Neural crest cell (in vitro differentiated cells): Measurements from ENCODE around the gene ZNF532. TPM values are rescaled to one million over a fixed set of nuclear protein-coding genes. Genes with fewer than 3 reads are reported as not detected.
"Not testable (repeated sequence)": the region's sequence is repeated elsewhere in the genome, so short reads cannot be mapped to it uniquely, and the experiment has no call there.

ENCODE experiments used
- DNase-seq: peaks from one replicate; pipeline ENCODE4 v3.0.0; 2021; ENCODE audit warnings: low read depth, mixed read lengths, low spot score
- H3K27ac Mint-ChIP-seq: one replicate; pipeline ENCODE4 v1.8.0; 2021; ENCODE audit warnings: mild to moderate bottlenecking, mixed read lengths; ENCODE audit not compliant: unreplicated experiment
- H3K27me3 Mint-ChIP-seq: 2 replicates; pipeline ENCODE4 v1.8.0; 2021; ENCODE audit warnings: low read depth, mild to moderate bottlenecking, mixed read lengths
- H3K36me3 Mint-ChIP-seq: 2 replicates; pipeline ENCODE4 v1.8.0; 2021; ENCODE audit warnings: low read depth, mild to moderate bottlenecking, mixed read lengths
- H3K4me1 Mint-ChIP-seq: 2 replicates; pipeline ENCODE4 v1.8.0; 2021; ENCODE audit warnings: mixed read lengths
- H3K4me3 Mint-ChIP-seq: one replicate; pipeline ENCODE4 v1.8.0; 2021; ENCODE audit warnings: mild to moderate bottlenecking, mixed read lengths
- H3K9me3 Mint-ChIP-seq: 2 replicates; pipeline ENCODE4 v1.8.0; 2021; ENCODE audit warnings: mixed read lengths
- total RNA-seq: library from RNA; stranded (reverse); gene quantifications from 2 replicates; pipeline ENCODE4 v1.2.1, GENCODE V29; 2021
- TF ChIP-seq, protein P1 (sequence below): fragments of 200-600 bp; sonication (generic); conservative IDR thresholded peaks from 2 replicates; pipeline ENCODE4 v1.5.0; 2021; ENCODE audit warnings: antibody characterized with exemption, mild to moderate bottlenecking

The ZNF532 gene
- total RNA-seq, 1 donor from 2014 or later = 171 TPM

DNA sequence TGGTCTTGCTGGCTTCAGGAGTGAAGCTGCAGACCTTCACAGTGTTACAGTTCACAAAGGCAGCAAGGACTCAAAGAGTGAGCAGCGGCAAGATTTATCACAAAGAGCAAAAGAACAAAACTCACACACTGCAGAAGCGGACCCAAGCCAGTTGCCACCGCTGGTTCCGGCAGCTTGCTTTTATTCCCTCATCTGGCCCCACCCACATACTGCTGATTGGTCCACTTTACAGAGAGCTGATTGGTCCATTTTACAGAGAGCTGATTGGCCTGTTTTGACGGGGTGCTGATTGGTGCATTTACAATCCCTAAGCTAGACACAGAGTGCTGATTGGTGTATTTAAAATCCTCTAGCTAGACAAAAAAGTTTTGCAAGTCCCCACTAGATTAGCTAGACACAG lies 37.2 kb upstream of the ZNF532 start:
- peaks cover 25% of the 10 kb centered on the region for H3K4me1 Mint-ChIP-seq
- TF ChIP-seq, protein P1, sequence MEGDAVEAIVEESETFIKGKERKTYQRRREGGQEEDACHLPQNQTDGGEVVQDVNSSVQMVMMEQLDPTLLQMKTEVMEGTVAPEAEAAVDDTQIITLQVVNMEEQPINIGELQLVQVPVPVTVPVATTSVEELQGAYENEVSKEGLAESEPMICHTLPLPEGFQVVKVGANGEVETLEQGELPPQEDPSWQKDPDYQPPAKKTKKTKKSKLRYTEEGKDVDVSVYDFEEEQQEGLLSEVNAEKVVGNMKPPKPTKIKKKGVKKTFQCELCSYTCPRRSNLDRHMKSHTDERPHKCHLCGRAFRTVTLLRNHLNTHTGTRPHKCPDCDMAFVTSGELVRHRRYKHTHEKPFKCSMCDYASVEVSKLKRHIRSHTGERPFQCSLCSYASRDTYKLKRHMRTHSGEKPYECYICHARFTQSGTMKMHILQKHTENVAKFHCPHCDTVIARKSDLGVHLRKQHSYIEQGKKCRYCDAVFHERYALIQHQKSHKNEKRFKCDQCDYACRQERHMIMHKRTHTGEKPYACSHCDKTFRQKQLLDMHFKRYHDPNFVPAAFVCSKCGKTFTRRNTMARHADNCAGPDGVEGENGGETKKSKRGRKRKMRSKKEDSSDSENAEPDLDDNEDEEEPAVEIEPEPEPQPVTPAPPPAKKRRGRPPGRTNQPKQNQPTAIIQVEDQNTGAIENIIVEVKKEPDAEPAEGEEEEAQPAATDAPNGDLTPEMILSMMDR = no peak
- H3K27ac Mint-ChIP-seq = no peak overlapping the region
- no peak for DNase-seq
- no peak overlapping the region for H3K4me3 Mint-ChIP-seq
- H3K9me3 Mint-ChIP-seq = peaks cover 2% of the 10 kb centered on the region
- H3K36me3 Mint-ChIP-seq = peaks cover 3% of the 10 kb centered on the region
- H3K27me3 Mint-ChIP-seq = no peaks in the 10 kb centered on the region

DNA sequence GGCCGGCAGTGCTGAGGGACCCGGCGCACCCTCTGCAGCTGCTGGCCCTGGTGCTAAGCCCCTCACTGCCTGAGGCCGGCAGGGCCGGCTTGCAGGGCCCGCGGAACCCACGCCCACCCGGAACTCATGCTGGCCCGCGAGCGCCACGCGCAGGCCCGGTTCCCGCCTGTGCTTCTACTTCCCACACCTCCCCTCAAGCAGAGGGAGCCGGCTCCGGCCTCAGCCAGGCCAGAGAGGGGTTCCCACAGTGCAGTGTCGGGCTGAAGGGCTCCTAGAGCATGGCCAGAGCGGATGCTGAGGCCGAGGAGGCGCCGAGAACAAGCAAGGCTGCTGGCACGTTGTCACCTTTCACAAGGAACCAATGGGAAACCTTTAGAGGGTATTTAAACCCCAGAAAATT lies 36.8 kb upstream of the ZNF532 start:
- peaks cover 3% of the 10 kb centered on the region for H3K36me3 Mint-ChIP-seq
- H3K27ac Mint-ChIP-seq = no peak overlapping the region
- H3K4me1 Mint-ChIP-seq = peaks cover 21% of the 10 kb centered on the region
- H3K27me3 Mint-ChIP-seq = no peaks in the 10 kb centered on the region
- H3K4me3 Mint-ChIP-seq = no peak overlapping the region
- TF ChIP-seq, protein P1 = no peak
- peaks cover 2% of the 10 kb centered on the region for H3K9me3 Mint-ChIP-seq
- no peak for DNase-seq

DNA sequence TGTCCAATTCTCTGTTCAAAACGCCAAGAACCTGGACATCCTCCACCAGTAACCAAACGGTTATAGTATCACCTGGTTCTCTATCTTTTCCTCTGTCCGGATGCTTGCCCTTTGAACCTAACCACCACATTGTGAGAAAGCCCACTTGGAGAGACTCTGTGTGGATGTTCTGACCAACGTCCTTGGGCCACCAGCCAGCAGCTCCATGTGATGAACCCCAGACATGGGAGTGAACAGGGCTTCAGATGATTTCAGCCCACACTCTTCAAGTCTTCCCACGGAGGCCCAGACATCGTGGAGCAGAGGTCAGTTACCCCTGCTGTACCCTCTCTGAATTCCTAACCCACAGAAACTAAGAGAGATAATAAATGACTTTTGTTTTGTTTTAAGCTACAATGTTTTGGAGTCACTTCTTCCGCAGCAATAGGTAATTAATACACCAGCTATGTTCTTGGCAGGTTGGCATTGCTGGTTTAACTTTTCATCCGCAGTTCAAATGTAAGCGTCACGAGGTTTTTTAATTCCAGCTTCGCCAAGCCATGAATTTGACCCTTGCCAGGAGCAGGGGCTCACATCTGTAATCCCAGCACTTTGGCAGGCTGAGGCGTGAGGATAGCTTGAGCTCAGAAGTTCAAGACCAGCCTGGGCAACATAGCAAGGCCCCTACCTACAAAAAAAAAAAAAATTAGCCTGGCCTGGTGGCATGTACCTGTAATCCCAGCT lies 36.1 kb upstream of the ZNF532 start:
- peaks cover 16% of the 10 kb centered on the region for H3K4me1 Mint-ChIP-seq
- no peak for DNase-seq
- H3K4me3 Mint-ChIP-seq = no peak overlapping the region
- TF ChIP-seq, protein P1 = no peak
- H3K9me3 Mint-ChIP-seq = peaks cover 2% of the 10 kb centered on the region
- no peaks in the 10 kb centered on the region for H3K27me3 Mint-ChIP-seq
- H3K27ac Mint-ChIP-seq = no peak overlapping the region
- peaks cover 3% of the 10 kb centered on the region for H3K36me3 Mint-ChIP-seq

DNA sequence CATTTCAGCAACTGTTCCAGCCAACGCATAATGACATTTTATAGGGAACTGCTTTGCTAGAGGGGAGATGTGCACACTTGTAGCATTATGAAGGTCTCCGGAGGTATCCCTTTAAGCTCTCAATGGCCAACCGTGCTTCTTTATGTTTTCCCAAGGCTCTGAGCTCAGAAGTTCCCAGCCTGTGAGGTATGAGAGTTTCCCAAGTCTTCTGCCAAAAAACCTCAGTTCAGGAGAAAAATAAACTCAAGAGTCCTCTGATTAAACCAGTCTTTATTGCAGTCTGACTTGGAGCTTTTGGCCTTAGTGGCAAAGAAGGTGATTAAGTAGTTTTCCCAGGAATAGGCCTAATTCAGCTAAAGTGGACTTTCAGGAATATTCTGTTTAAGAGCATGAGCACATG lies 35.4 kb upstream of the ZNF532 start:
- Mint-ChIP-seq H3K4me1 (peaks cover 19% of the 10 kb centered on the region), H3K4me3 (no peak overlapping the region), H3K36me3 (peaks cover 3% of the 10 kb centered on the region), H3K27me3 (no peaks in the 10 kb centered on the region), H3K27ac (peak overlapping the region; percentile 50), H3K9me3 (peaks cover 2% of the 10 kb centered on the region)
- TF ChIP-seq, protein P1 = no peak
- no peak for DNase-seq

DNA sequence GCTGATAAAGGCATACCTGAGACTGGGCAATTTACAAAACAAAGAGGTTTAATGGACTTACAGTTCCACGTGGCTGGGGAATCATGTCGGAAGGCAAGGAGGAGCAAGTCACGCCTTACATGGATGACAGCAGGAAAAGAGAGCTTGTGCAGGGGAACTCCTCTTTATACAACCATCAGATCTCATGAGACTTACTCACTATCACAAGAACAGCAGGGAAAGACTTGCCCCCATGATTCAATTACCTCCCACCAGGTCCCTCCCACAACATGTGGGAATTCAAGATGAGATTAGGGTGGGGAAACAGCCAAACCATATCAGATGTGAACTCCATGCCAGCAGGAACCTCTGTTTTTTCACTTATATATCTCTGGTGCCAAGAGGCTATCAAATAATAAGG lies 34.8 kb upstream of the ZNF532 start:
- not testable (repeated sequence) for H3K4me3 Mint-ChIP-seq, H3K27me3 Mint-ChIP-seq, H3K27ac Mint-ChIP-seq, H3K9me3 Mint-ChIP-seq, DNase-seq, H3K36me3 Mint-ChIP-seq
- H3K4me1 Mint-ChIP-seq = peaks cover 14% of the 10 kb centered on the region

DNA sequence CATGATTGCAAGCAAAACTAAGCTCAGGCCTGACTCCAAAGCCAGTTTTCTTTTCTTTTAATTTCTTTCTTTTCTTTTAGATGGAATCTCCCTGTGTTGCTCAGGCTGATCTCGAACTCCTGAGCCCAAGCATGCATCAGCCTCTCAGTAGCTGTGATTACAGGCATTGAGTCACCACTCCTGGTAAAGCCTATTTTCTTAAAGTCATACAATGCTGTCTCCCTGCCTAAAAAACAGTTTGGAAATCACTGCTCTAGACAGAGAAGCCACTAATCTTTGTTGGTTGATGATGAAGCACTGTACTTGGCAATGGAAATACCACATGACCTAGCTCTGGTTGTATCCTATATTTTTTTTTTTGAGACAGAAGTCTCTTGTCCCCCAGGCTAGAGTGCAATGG lies 33.1 kb upstream of the ZNF532 start:
- no peaks in the 10 kb centered on the region for H3K27me3 Mint-ChIP-seq
- H3K36me3 Mint-ChIP-seq = peaks cover 3% of the 10 kb centered on the region
- peaks cover 10% of the 10 kb centered on the region for H3K4me1 Mint-ChIP-seq
- H3K27ac Mint-ChIP-seq = peak overlapping the region; percentile 83
- H3K9me3 Mint-ChIP-seq = peaks cover 2% of the 10 kb centered on the region
- no peak for DNase-seq
- no peak overlapping the region for H3K4me3 Mint-ChIP-seq
- TF ChIP-seq, protein P1 = no peak
